ENCODE results near the gene IP6K2. TPM values are rescaled to one million over a fixed set of nuclear protein-coding genes. Genes with fewer than 3 reads are reported as not detected.
"Not testable (repeated sequence)": the region's sequence is repeated elsewhere in the genome, so short reads cannot be mapped to it uniquely, and the experiment has no call there.

The IP6K2 gene
- total RNA-seq (ENCODE audit: low replicate concordance), result 104 and 145 TPM in 2 replicates
- long read RNA-seq, transcript IP6K2-201 (6 exons, 1,775 nt), result major isoform, 196 of 369 reads
- long read RNA-seq, partial matches to known transcripts, result 18 of 369 reads
- long read RNA-seq, other reads (novel, unspliced or antisense), result 148 of 369 reads

- Mint-ChIP-seq H3K36me3 (peaks cover 16% of the 10 kb centered on the region), H3K4me3 (peak within 1 kb of the TSS; percentile 97), H3K9me3 (peaks cover 4% of the 10 kb centered on the region), H3K27ac (peak within 1 kb of the TSS; percentile 96), H3K4me1 (ENCODE audit: unreplicated experiment) (peaks cover 18% of the 10 kb centered on the region), H3K27me3 (no peaks in the 10 kb centered on the region)
- peak; percentile 98 for DNase-seq (ENCODE audit: extremely low spot score, unreplicated experiment)
- TF ChIP-seq CTCF (conservative IDR thresholded peaks at IDR 0.05), result no peak
These were observed at the start of gene IP6K2 for GRCh38 chr3:48716982-48717746. TSS of gene IP6K2 (minus strand) at chr3:48717221. CDS start at chr3:48695291, 21,930 bp downstream.

GRCh38 chr3:48765376-48765775, 48.4 kb upstream of the IP6K2 start:
- Mint-ChIP-seq H3K9me3 (no peaks in the 10 kb centered on the region), H3K27ac (no peak overlapping the region), H3K4me1 (ENCODE audit: unreplicated experiment) (no peaks in the 10 kb centered on the region), H3K27me3 (no peaks in the 10 kb centered on the region), H3K36me3 (peaks cover 15% of the 10 kb centered on the region), H3K4me3 (no peak overlapping the region)
- peak; percentile 33 for TF ChIP-seq CTCF (conservative IDR thresholded peaks at IDR 0.05)
- DNase-seq (ENCODE audit: extremely low spot score, unreplicated experiment), result no peak

- no peaks in the 10 kb centered on the region for H3K27me3 Mint-ChIP-seq
- no peak for DNase-seq (ENCODE audit: extremely low spot score, unreplicated experiment)
- H3K9me3 Mint-ChIP-seq, result no peaks in the 10 kb centered on the region
- TF ChIP-seq CTCF (conservative IDR thresholded peaks at IDR 0.05), result no peak
- no peak overlapping the region for H3K27ac Mint-ChIP-seq
- H3K4me3 Mint-ChIP-seq, result no peak overlapping the region
- peaks cover 9% of the 10 kb centered on the region for H3K36me3 Mint-ChIP-seq
- no peaks in the 10 kb centered on the region for H3K4me1 Mint-ChIP-seq (ENCODE audit: unreplicated experiment)
These were observed 45.8 kb upstream of the IP6K2 start for GRCh38 chr3:48762816-48763215.

- DNase-seq (ENCODE audit: extremely low spot score, unreplicated experiment); H3K4me3 Mint-ChIP-seq; H3K27me3 Mint-ChIP-seq; H3K4me1 Mint-ChIP-seq (ENCODE audit: unreplicated experiment); H3K27ac Mint-ChIP-seq; H3K9me3 Mint-ChIP-seq; H3K36me3 Mint-ChIP-seq: not testable (repeated sequence)
These were observed 43.0 kb upstream of the IP6K2 start for GRCh38 chr3:48759991-48760540.

GRCh38 chr3:48759531-48759930, 42.5 kb upstream of the IP6K2 start:
- not testable (repeated sequence) for H3K36me3 Mint-ChIP-seq; H3K4me3 Mint-ChIP-seq; H3K27ac Mint-ChIP-seq; H3K4me1 Mint-ChIP-seq (ENCODE audit: unreplicated experiment); H3K9me3 Mint-ChIP-seq; H3K27me3 Mint-ChIP-seq; DNase-seq (ENCODE audit: extremely low spot score, unreplicated experiment)

GRCh38 chr3:48759071-48759470, 42.0 kb upstream of the IP6K2 start:
- Mint-ChIP-seq H3K4me1 (ENCODE audit: unreplicated experiment) (peaks cover 4% of the 10 kb centered on the region), H3K27ac (no peak overlapping the region), H3K4me3 (no peak overlapping the region), H3K27me3 (no peaks in the 10 kb centered on the region), H3K36me3 (no peaks in the 10 kb centered on the region), H3K9me3 (no peaks in the 10 kb centered on the region)
- no peak for DNase-seq (ENCODE audit: extremely low spot score, unreplicated experiment)
- TF ChIP-seq CTCF (conservative IDR thresholded peaks at IDR 0.05), result no peak

All from type B pancreatic cell (in vitro differentiated cells).